SKM-1 (cell line): ENCODE measurements around the gene POTEB.
"Not testable (repeated sequence)": the region's sequence is repeated elsewhere in the genome, so short reads cannot be mapped to it uniquely, and the experiment has no call there.

Source experiments
- DNase-seq: peaks from one replicate; lab custom pipeline; 2025; ENCODE audit not compliant: unreplicated experiment; lab: John Stamatoyannopoulos, UW

The POTEB gene

DNA sequence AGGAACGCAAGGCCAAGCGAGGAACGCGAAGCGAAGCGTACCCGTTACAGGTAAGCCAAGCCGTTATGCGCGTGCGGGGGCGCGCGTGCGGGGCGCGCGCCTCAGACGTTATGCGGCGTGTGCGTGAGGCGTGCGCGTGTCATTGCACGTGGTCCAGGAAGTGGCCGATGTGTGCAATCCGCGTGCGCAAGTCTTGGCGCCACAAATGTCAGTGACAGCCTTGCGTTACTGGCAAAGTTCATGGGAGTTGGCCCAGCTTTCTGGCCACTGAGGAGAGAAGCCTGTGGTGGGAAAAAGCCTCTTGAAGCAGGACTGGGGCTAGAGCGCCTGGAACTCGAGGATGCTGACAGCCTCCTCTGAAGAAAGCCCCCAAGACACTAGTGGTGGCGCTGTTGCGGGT is at the start of gene POTEB:
Gene POTEB (minus strand): TSS at position 101 of the 400 bp plus-strand sequence. CDS start 489 bp downstream, outside the sequence.
- not testable (repeated sequence) for DNase-seq

DNA sequence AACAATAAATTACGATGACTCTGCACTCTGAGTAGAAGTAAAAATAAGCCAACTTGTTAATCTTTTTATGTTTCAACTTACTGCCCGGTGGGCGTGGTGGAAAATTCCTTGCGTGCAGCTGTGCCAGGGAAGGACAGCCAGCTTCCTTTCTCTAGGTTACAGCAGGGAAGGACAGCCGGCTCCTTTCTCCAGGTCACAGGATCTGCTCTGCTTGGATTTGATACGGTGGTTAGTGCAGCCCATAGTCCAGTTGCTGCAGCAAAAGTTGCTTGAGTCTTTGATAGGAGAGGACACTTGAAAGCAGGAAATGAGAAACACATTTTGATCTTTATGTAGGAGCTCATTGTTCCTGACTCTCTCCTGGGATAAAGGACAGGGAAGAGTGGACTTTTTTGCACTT is 13.4 kb upstream of the POTEB start:
- DNase-seq, result not testable (repeated sequence)

DNA sequence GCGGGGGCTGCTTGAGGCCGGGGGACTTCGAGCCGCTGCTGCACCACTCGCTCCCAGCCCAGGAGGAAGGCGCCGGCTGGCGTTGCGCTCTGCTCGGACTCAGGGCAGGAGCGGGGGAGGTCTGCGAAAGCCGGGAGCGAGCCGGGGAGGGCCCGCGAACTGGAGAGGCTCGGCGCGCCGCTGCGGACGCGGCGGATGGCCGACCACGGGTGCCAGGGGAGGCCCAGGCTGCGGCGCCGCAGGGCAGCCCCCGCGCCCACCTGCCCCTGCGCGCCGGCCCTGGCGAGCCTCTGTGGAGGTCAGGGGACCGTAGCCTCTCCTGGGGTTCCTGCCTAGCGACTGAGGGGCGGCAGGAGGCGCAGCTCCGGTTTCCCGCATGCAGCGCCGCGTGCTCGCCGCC is 12.0 kb upstream of the POTEB start:
- DNase-seq, result not testable (repeated sequence)

DNA sequence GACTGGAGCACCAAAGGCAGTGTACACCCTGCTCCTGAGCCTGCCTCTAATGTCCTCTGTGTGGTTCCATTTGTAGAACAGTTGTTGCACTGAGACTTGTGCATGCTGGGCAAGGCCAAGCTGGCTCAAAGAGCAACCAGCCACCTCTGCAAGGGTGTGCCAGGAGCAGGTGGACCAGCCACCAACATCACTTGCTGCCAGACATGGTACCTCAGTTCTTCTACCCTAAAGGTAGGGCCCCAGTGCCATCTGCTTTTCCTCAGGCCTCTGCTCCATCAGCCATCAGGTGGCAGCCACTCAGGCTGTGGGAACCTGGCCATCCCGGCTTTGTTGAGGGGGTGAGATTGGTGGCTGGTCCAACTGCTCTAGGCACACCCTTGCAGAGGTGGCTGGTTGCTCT is 38.7 kb downstream of the POTEB start:
- not testable (repeated sequence) for DNase-seq
